Glomerular endothelial cell (primary cell): ENCODE data around the gene SHISAL1. TPM values are rescaled to one million over a fixed set of nuclear protein-coding genes. Genes with fewer than 3 reads are reported as not detected.

Experiments
- DNase-seq: peaks from one replicate; pipeline ENCODE4 v3.0.0-alpha.2; 2011; ENCODE audit warnings: low read depth, low spot score; ENCODE audit errors: extremely low read depth
- total RNA-seq: library from RNA; depleted of rRNA; stranded (reverse); fragments of >200 nt; gene quantifications from 2 replicates; pipeline ENCODE4 v1.2.3, GENCODE V29; 2015

Gene SHISAL1
- 0.29 and 0.97 TPM in 2 replicates for total RNA-seq

- DNase-seq, result no peak
Observed at GRCh38 chr22:44312766-44313165, at the start of gene SHISAL1. Gene SHISAL1, minus strand, starts transcription at chr22:44312951. Its CDS starts 12,006 bp downstream, at chr22:44300945.

- no peak for DNase-seq
Observed at GRCh38 chr22:44361391-44362126, 48.8 kb upstream of the SHISAL1 start.

GRCh38 chr22:44360668-44361381, 48.1 kb upstream of the SHISAL1 start:
- no peak for DNase-seq

- DNase-seq, result no peak
Observed at GRCh38 chr22:44360306-44360667, 47.5 kb upstream of the SHISAL1 start.

- DNase-seq, result no peak
Observed at GRCh38 chr22:44359496-44360110, 46.9 kb upstream of the SHISAL1 start.

- no peak for DNase-seq
Observed at GRCh38 chr22:44358709-44359440, 46.1 kb upstream of the SHISAL1 start.

GRCh38 chr22:44357966-44358465, 45.3 kb upstream of the SHISAL1 start:
- DNase-seq, result no peak

GRCh38 chr22:44357296-44357965, 44.7 kb upstream of the SHISAL1 start:
- no peak for DNase-seq

GRCh38 chr22:44355716-44356070, 42.9 kb upstream of the SHISAL1 start:
- DNase-seq, result no peak

- DNase-seq, result no peak
Observed at GRCh38 chr22:44354288-44354687, 41.5 kb upstream of the SHISAL1 start.

GRCh38 chr22:44353041-44353440, 40.3 kb upstream of the SHISAL1 start:
- no peak for DNase-seq

- DNase-seq, result no peak
Observed at GRCh38 chr22:44352378-44353035, 39.8 kb upstream of the SHISAL1 start.

GRCh38 chr22:44351685-44352377, 39.1 kb upstream of the SHISAL1 start:
- DNase-seq, result no peak

- no peak for DNase-seq
Observed at GRCh38 chr22:44351037-44351436, 38.3 kb upstream of the SHISAL1 start.

GRCh38 chr22:44349594-44349993, 36.8 kb upstream of the SHISAL1 start:
- DNase-seq, result no peak

- DNase-seq, result no peak
Observed at GRCh38 chr22:44348971-44349560, 36.3 kb upstream of the SHISAL1 start.

GRCh38 chr22:44347549-44347948, 34.8 kb upstream of the SHISAL1 start:
- no peak for DNase-seq

- DNase-seq, result no peak
Observed at GRCh38 chr22:44347080-44347479, 34.3 kb upstream of the SHISAL1 start.

GRCh38 chr22:44345872-44346271, 33.1 kb upstream of the SHISAL1 start:
- DNase-seq, result no peak
